GM18502 (cell line): ENCODE measurements around the gene GLP2R.

ENCODE experiments used
- ATAC-seq: cut with Tn5 transposase; IDR thresholded peaks from one replicate; pipeline ENCODE4 v1.9.1; 2021; ENCODE audit warnings: mild to moderate bottlenecking; ENCODE audit not compliant: unreplicated experiment, poor library complexity

Gene GLP2R

GRCh38 chr17:9844153-9844552 lies 18.4 kb downstream of the GLP2R start:
- ATAC-seq: no peak

DNA sequence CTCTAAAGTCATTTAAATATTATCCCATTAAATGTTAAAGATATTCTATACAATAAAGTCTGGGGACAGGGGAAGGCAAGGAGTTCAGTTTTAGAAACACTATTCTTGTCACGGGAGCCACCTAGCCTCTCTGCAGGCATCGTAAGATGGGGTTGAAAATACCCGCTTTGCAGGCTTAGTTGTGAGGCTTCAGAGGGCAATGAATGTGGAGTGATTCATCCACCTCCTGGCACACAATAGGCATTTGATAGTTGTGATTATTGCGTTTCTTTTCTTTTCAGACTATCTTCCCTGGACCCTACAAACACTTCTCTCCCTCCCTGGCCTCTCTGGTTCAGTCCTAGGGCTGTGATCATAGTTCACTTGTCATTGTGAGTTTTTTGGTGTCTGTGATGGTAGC lies 19.6 kb downstream of the GLP2R start:
- ATAC-seq: no peak

DNA sequence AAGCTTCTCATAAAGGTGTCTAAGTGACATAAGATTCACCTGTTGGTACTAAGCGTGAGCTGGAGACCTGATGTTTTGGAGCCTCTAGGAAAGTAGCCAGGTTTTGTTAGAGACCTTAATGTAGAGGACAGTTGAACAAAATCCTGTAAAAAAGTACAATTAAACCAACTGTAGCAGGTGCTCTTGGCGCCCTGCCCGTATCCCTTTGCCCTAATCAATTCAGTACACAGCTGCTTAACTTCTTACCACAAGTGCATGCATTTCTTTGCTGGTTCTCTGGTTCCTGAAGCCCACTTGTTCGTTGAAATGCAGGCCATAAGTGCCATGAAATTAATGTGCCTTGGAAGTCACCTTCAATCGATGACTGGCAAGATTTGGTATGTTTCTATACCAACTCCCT lies 24.4 kb downstream of the GLP2R start:
- no peak for ATAC-seq

- no peak for ATAC-seq
These were observed 28.5 kb downstream of the GLP2R start for GRCh38 chr17:9854255-9854654.

DNA sequence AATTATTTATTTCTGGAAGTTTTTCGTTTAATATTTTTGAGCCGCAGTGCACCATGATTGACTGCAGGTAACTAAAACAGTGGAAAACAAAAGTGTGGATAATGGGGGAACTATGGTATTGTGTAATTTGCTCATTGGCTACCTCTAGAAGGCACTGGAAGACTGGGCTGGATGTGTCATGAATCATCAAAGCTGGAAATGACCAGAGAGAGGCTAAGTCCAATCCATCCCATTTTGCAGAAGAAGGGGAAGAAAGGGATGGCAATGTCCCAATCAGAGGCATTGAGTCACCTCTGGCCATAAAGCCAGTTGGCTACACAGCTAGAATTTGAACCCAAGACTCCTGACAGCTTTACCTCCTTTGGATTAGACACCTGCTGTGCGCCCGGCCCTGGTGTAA lies 29.3 kb downstream of the GLP2R start:
- no peak for ATAC-seq

- no peak for ATAC-seq
These were observed 34.1 kb downstream of the GLP2R start for GRCh38 chr17:9859781-9860180.

DNA sequence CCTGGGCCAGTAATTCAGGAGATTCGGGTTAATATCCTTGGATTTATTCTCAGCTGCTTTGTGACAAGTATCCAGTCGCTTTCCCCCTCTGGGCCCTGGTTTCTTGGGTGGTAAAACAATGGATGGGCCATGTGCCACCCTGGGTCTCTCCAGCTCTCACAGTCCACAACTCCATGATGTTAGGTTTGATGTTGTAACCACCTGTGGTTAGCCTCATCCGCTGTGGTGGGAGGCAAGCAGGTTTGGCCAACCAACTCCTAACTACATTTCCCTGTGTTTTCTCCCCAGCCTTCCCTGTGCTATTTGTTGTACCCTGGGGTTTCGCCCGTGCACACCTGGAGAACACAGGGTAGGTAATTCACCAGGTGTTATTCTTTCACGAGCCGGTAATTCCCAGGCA lies 35.1 kb downstream of the GLP2R start:
- no peak for ATAC-seq

DNA sequence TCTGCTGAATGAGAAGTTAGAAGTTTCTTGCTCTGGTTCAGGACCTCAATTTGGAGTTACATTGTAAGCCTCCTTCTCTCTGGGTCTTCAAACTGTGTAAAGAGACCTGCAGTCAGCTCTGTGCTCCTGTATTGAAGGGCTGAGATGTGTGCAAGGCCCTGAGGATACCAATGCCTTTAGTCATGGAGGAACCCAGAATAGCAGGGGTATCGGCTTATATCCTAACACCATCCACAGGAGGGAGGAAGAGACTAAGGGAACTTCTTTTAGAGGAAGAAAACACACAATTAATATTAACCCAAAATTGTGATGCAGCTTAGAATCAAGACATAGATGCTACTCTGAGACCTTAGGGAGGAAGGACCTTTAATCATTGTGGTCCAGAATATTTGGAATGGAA lies 36.5 kb downstream of the GLP2R start:
- ATAC-seq: no peak

DNA sequence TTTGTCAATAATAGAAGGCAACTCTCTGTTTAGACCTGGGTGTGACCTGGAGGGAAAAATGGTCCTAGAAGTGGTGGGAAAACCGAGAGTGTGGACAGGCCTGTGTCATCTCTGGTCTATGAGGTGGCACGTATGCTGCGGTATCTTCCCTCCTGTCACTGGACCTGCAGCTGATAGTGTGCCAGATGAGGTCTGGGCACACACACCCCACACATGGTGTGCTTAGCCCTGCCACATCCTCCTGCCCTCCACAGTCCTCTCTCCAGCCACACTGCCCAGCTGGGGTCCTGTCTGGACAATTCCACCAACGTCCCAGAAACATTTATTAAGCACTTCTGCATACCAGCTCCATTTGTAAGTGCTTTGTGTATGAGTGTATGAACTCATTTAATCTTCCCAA lies 37.2 kb downstream of the GLP2R start:
- ATAC-seq: no peak

- no peak for ATAC-seq
These were observed 39.9 kb downstream of the GLP2R start for GRCh38 chr17:9865586-9865985.

DNA sequence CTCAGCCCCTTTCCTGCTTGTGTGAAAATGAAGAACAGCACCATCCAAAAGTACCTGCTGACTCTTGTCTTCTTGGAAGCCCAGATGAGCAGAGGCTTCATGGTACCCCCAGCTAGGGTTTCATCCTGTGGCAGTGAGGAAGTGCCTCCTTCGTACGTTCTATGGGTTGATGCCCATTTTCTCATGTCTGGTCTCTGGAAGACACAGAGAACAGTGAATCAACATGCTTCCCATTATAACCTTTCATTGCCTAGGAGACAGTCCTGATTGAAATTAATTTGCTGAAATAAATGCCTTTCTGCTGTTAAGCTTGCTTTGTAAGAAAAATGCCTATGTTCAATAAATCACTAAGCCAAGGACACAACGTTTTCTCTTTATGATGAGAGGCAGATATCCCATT lies 42.8 kb downstream of the GLP2R start:
- ATAC-seq: no peak

GRCh38 chr17:9872852-9873251 lies 47.1 kb downstream of the GLP2R start:
- ATAC-seq: no peak

GRCh38 chr17:9874722-9875121 lies 49.0 kb downstream of the GLP2R start:
- ATAC-seq: no peak

- no peak for ATAC-seq
These were observed 49.7 kb downstream of the GLP2R start for GRCh38 chr17:9875441-9875840.

DNA sequence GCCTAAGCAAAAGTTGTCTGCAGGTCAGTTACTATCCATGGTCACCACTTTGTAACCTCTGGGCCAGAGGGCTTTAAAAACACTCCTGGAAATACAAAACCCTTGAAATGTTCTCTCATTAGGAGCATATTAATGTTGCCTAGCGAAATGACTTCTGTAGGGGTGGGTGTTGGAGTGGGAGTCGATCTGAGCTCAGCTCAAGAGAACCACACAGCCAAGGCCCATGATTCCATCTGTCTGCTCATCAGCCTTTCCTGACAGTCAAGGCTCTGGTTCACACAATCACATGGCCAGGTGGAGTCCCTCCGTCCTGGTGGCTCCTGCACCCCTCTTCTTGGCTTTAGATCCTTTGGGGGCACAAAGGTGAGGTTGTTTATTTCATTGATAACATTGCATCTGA lies 52.6 kb downstream of the GLP2R start:
- no peak for ATAC-seq

- ATAC-seq: no peak
These were observed 53.2 kb downstream of the GLP2R start for GRCh38 chr17:9878786-9879525.

- no peak for ATAC-seq
These were observed 54.9 kb downstream of the GLP2R start for GRCh38 chr17:9880582-9880999.

DNA sequence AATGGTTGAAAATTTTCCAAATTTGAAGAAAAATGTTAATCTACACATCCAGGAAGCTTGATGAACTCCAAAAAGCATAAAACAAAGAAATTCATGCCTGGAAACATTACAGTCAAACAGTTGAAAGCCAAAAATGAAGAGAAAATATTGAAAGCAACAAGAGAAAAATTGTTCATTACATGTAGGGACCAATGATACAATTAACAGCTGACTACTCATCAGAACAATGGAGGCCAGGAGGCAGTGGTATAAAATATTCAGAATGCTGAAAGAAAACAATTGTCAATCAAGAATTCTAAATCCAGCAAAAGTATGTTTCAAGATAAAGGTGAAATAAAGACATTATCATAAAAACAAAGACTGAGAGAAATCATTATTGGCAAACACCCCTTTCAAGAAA lies 57.7 kb downstream of the GLP2R start:
- no peak for ATAC-seq

GRCh38 chr17:9886141-9886930 lies 60.6 kb downstream of the GLP2R start:
- no peak for ATAC-seq

- no peak for ATAC-seq
These were observed 61.8 kb downstream of the GLP2R start for GRCh38 chr17:9887508-9887907.

DNA sequence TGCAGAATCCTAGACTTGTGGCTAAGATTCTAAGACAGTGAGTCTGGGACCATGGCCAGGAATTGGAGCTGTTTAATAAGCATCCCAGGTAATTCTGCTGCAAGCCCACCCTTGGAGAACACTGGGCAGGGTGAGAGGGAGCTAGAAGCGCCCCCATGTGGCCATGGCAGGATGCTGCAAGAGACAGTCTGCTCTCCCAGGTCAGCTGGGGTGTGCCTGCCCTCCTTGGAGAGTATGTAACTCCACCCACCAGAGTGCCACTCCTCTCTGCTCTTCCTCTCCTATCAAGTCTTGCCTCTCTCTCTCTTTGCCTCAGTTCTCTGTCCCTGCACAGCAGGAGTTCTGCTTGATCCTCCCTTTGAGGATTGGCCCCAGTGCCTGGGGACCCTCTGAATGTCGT lies 64.4 kb downstream of the GLP2R start:
- ATAC-seq: no peak
